OCI-LY1 (cell line): ENCODE results near the gene ZFYVE1.
"Not testable (repeated sequence)": the region's sequence is repeated elsewhere in the genome, so short reads cannot be mapped to it uniquely, and the experiment has no call there.

Experiments
- EZH2 ChIP-seq: fragments of 200-600 bp; sonication (generic), shearing (Covaris generic); IDR thresholded peaks from 2 replicates; pipeline ENCODE4 v1.8.0; 2017; ENCODE audit warnings: borderline replicate concordance, mixed run types, mild to moderate bottlenecking, antibody characterized with exemption, low read length, moderate library complexity, mixed read lengths
- TF ChIP-seq, protein P1 (sequence below): fragments of 200-600 bp; sonication (generic), shearing (Covaris generic); IDR thresholded peaks from 2 replicates; pipeline ENCODE4 v1.5.1; 2017; ENCODE audit warnings: mild to moderate bottlenecking, antibody characterized with exemption, low read length, moderate library complexity, mixed read lengths

GRCh38 chr14:73011189-73011588 lies 15.7 kb downstream of the ZFYVE1 start:
- TF ChIP-seq, protein P1, sequence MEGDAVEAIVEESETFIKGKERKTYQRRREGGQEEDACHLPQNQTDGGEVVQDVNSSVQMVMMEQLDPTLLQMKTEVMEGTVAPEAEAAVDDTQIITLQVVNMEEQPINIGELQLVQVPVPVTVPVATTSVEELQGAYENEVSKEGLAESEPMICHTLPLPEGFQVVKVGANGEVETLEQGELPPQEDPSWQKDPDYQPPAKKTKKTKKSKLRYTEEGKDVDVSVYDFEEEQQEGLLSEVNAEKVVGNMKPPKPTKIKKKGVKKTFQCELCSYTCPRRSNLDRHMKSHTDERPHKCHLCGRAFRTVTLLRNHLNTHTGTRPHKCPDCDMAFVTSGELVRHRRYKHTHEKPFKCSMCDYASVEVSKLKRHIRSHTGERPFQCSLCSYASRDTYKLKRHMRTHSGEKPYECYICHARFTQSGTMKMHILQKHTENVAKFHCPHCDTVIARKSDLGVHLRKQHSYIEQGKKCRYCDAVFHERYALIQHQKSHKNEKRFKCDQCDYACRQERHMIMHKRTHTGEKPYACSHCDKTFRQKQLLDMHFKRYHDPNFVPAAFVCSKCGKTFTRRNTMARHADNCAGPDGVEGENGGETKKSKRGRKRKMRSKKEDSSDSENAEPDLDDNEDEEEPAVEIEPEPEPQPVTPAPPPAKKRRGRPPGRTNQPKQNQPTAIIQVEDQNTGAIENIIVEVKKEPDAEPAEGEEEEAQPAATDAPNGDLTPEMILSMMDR: not testable (repeated sequence)
- TF ChIP-seq EZH2: not testable (repeated sequence)
